Kidney capillary endothelial cell (primary cell): Measurements from ENCODE around the gene INSYN1.
"Not testable (repeated sequence)": the region's sequence is repeated elsewhere in the genome, so short reads cannot be mapped to it uniquely, and the experiment has no call there.

Source experiments
- DNase-seq: peaks from one replicate; pipeline ENCODE4 v3.0.0-alpha.2; 2018; ENCODE audit warnings: low spot score

Gene INSYN1

GRCh38 chr15:73711526-73711925 is 41.6 kb downstream of the INSYN1 start:
- DNase-seq = peak; percentile 67

- DNase-seq = no peak
Observed at GRCh38 chr15:73710321-73710720, 42.8 kb downstream of the INSYN1 start.

- no peak for DNase-seq
Observed at GRCh38 chr15:73709686-73710085, 43.5 kb downstream of the INSYN1 start.

- DNase-seq = no peak
Observed at GRCh38 chr15:73709241-73709640, 43.9 kb downstream of the INSYN1 start.

- DNase-seq = no peak
Observed at GRCh38 chr15:73708691-73709090, 44.5 kb downstream of the INSYN1 start.

GRCh38 chr15:73704869-73705645 is 48.1 kb downstream of the INSYN1 start:
- DNase-seq = no peak

- not testable (repeated sequence) for DNase-seq
Observed at GRCh38 chr15:73704142-73704868, 48.8 kb downstream of the INSYN1 start.

- not testable (repeated sequence) for DNase-seq
Observed at GRCh38 chr15:73703601-73704000, 49.5 kb downstream of the INSYN1 start.

- DNase-seq = not testable (repeated sequence)
Observed at GRCh38 chr15:73702311-73703239, 50.6 kb downstream of the INSYN1 start.

- DNase-seq = peak; percentile 73
Observed at GRCh38 chr15:73700041-73700842, 52.9 kb downstream of the INSYN1 start.

GRCh38 chr15:73699249-73700040 is 53.7 kb downstream of the INSYN1 start:
- DNase-seq = no peak

- DNase-seq = peak; percentile 99
Observed at GRCh38 chr15:73697033-73697467, 56.1 kb downstream of the INSYN1 start.

- DNase-seq = no peak
Observed at GRCh38 chr15:73696641-73697001, 56.5 kb downstream of the INSYN1 start.

- no peak for DNase-seq
Observed at GRCh38 chr15:73695773-73696640, 57.1 kb downstream of the INSYN1 start.

GRCh38 chr15:73694419-73694818 is 58.7 kb downstream of the INSYN1 start:
- no peak for DNase-seq

GRCh38 chr15:73691396-73691795 is 61.8 kb downstream of the INSYN1 start:
- DNase-seq = no peak

GRCh38 chr15:73688455-73688854 is 64.7 kb downstream of the INSYN1 start:
- DNase-seq = no peak

- no peak for DNase-seq
Observed at GRCh38 chr15:73687351-73687750, 65.8 kb downstream of the INSYN1 start.

GRCh38 chr15:73686781-73687256 is 66.3 kb downstream of the INSYN1 start:
- DNase-seq = peak; percentile 85
